AG20443 (cell line): ENCODE measurements around the gene MDK.

Experiments
- DNase-seq: peaks from one replicate; pipeline ENCODE4 v3.0.0; 2012; ENCODE audit warnings: low spot score, mixed read lengths

The MDK gene

GRCh38 chr11:46383974-46384701 lies 2.7 kb downstream of the MDK start:
- no peak for DNase-seq

DNA sequence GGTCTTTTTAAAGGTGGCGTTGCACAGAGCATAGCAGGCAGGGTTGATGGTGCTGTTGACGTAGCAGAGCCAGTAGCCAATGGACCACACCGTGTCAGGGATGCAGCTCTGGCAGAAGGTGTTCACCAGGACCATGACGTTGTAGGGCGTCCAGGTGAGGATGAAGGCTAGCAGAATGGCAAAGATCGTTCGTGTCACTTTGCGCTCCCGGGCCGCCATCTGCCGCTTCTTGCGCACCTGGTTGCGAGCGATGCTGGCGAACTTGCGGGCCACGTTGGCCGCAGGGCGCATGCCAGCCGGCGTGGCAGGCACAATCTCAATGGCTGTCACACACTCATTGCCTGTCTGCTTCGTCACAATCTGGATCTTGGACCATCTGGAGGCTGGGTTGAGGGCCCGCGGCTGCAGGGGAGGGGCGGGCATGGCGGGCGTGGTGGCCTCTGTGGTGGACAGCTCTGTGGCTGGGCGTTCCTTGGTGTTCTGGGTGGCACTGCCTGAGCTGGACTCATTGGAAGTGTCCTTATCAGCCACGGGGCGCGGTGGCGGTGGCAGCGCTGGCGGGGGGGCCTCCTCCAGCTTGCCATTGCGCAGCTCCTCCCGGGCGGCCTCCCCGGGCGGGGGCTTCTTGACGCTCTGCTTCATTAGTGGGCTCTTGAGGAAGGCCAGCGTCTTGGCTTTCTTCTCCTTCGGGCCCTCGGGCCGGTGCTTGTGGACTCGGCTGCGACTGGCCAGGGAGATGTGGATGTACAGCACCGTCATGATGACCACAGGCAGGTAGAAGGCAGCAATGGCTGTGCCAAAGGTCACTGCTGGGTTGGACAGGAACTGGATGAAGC lies 3.9 kb downstream of the MDK start:
- DNase-seq, result no peak

- DNase-seq, result no peak
Measured at GRCh38 chr11:46386005-46386578, 4.6 kb downstream of the MDK start.

- no peak for DNase-seq
Measured at GRCh38 chr11:46386674-46387073, 5.2 kb downstream of the MDK start.

GRCh38 chr11:46387456-46387855 lies 6.0 kb downstream of the MDK start:
- DNase-seq, result no peak

DNA sequence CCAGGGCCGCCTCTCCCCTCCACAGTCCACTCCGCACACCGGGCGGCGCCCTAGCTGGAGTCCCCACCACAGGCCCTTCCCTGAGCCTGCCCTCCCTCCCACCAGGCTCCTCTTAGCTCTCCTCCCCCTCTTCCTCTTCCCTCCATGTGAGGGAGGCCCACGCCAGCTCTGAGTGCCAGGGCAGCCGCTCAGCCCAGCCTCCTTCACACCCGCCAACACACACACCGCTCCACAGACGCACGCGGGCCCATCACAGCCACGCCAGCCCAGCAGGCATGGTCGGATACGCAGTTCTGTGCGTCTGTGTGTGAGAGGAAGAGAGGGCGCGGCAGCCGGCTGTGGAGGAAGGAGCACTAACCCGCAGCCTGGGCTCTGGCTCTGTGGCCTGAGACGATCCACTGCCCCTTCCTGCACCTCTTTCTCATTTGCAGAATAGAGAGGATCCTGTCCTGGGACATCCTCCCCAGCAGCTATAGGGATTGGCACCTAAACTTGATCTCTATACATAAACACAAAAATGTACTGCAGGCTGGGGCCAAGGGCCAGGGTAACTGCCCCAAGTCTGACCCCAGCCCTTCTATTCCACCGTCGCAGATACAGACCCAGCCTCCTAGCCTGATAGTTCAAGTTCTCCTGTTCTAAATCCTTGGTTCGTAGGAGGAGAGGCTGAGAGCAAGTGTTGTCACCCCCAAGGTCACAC lies 6.6 kb downstream of the MDK start:
- DNase-seq, result peak; percentile 22

DNA sequence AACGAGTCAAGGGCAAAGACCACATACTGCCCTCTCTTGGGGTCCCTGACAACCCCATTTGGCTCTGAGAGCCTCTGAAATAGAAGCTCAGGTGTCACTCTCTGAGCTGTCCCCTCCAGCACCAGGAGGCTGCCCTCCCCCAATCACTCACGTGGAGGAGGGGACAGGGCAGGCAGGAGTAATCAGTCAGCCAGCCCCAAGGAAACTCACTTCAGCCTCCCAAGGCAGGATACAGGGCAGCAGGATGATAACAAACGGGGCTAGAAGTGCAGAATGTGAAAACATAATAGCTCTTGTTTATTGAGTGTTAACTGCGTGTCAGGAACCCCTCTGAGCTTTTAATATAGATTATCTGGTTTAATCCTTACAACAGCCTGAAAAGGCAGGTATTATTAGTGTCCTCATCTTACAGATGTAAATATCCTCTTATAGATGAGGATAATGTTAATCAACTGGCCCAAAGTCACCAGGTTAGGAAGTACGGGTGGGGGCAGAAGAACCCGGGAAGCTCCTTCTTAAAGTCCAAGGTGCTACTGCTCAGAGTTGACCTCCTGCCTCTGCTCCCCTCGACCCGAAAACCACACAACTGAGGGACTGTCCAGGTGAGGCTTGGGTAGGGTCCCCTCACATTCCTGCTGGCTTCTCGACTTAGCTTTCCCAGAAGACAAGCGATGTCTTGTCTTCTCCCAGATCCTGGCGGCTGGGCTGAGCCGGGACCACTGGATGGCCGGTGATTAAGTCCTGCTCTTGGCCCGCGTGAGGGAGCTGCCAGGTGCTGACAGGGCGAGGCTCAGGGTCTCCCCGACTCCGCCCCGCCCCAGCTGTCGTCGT lies 7.4 kb downstream of the MDK start:
- no peak for DNase-seq

- DNase-seq, result peak; percentile 91
Measured at GRCh38 chr11:46389450-46390330, 8.2 kb downstream of the MDK start.

DNA sequence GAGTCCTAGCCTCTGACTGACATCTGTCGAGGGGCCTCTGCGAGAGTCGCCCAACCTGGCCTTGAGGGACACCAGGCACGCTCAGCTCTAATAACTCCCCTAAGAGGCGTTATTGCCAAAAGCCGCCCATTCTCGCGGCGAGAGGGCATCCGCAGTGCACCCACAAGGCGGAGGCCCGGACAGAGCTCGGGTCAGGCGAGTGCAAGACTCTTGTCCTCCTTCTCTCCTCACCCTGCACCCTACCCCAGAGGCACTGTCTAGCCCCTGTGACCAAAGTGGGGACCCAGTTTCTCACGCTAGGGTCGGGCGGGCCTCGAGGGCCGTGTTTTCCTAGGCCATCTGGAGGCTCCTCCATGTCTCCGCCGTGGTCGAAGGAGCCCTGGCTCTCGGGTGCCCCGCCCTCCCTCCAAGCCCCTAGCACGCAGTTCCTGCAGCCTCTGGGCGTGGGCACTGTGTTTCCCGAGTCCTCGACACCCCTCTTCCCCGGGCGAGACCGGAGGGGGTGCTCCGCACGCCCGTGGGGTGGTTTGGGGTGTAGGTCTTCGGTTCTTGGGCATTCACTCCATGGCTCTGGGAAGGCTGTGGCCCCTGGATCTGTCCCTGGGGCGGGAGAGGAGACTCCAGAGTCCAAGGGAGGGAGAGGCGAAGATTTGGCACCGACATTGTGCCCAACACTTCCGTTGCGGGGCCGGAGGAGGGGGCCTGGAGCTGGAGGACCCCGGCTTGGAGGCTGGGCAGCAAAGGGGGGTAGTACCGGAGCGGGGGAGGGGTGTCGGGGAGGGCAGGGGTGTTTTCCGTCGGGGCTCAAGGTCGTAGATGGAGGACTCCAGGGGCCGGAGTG lies 9.1 kb downstream of the MDK start:
- peak; percentile 28 for DNase-seq

- no peak for DNase-seq
Measured at GRCh38 chr11:46391186-46391577, 9.7 kb downstream of the MDK start.

GRCh38 chr11:46391578-46392420 lies 10.3 kb downstream of the MDK start, which contains the start of gene CHRM4:
CHRM4 (minus strand) TSS chr11:46391776; CDS start chr11:46386557, 5,219 bp downstream.
- DNase-seq, result peak; percentile 60

GRCh38 chr11:46392421-46393230 lies 11.2 kb downstream of the MDK start:
- peak; percentile 97 for DNase-seq

DNA sequence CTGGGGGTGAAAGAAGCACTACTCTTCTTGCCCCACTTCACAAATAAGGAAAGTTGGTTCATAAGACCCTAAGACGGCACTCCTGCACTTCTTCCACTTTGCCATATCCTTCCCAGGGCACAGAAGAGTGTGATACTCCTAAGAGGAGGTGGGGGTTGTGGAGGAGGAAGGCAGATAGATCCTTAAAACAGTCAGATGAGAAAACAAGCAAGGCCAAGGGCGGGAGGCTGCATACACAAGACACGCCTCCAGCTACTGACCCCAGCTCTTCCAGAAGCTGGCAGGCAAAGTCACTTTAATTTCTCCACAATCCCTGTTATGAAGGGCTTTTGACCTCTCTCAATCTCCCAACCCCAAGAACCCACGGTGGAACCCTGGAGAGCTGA lies 11.8 kb downstream of the MDK start:
- no peak for DNase-seq

DNA sequence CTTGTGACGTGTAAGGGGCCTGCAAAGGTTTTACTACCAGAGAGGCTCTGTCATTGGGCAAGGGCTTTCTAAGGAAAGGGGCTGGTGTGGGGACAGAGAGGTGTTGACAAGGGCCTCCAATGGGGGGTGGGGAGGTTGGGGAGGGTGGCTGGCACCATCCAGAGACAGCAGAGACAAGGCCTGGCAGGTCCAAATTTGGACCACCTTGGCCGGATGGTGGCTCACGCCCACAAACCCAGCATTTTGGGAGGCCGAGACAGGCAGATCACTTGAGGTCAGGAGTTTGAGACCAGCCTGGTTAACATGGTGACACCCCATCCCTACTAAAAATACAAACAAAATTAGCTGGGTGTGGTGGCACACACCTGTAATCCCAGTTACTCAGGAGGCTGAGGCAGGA lies 12.3 kb downstream of the MDK start:
- no peak for DNase-seq

DNA sequence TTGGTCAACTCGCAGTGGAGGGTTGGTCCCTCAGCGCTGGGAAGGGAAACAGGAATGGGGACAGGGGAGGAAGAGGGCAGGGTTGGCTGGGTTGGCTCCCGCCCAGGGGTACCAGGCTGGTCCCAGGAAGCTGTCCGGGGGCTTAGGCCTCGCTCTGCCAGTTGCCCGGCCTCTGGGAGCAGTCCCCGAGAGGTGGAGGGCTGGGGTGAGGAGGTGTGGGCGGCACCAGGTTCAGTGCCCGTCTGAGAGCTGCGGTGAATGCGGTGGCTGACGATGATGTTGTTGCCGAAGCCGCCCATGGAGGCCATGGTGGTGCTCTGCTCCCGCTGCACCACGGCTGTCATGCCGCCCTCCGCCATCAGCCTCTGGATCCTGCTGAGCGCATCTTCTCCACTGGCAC lies 16.1 kb downstream of the MDK start:
- no peak for DNase-seq

GRCh38 chr11:46402957-46403902 lies 21.8 kb downstream of the MDK start:
- DNase-seq, result no peak
